DMS79 (cell line): Measurements from ENCODE around the gene CMKLR1.

Experiments
- DNase-seq: peaks from one replicate; lab custom pipeline; 2025; lab: John Stamatoyannopoulos, UW

Gene CMKLR1

GRCh38 chr12:108260969-108261368, 78.1 kb downstream of the CMKLR1 start:
- DNase-seq: no peak

DNA sequence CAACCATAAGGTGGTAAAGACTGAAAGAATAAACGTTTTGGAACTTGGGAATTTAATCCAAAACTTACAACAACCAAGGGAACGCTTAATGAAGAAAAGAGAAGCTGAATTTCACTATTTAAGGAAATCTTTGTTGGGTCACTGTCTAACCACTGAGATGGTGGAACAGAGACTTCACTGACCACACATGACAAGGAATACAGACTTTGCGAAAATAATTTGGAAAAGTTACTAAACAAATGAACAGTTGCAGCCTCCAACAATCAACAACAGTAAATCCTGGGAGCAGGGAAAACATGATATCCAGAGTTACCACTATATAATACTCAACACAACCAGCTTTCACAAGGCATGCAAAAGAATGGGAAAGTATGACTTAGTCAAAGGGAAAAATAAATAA, 79.1 kb downstream of the CMKLR1 start:
- DNase-seq: no peak

DNA sequence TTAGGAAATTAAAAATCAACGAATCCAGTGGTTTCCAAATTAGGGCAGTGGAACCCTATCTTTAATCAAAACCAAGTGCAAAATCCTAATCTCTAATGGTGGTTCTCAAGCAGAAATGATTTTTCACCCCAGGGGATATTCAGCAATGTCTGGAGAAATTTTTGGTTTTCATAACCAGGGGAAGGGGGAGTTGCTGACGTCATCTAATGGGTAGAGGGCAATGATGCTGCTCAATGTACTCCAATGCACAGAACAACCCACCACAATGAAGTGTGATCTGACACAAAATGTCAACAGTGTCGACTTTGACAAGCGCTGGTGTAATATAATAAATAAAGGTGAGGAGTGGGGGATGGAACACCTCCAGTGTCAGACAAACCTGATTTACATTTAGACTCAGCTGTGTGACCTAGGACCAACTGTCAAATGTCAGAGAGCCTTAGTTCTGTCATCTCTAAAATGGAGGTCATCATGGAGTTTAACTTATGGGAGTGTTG, 81.5 kb downstream of the CMKLR1 start:
- DNase-seq: no peak

- DNase-seq: no peak
Measured at GRCh38 chr12:108257004-108257403, 82.1 kb downstream of the CMKLR1 start.

- no peak for DNase-seq
Measured at GRCh38 chr12:108255252-108255602, 83.9 kb downstream of the CMKLR1 start.

GRCh38 chr12:108254517-108255251, 84.4 kb downstream of the CMKLR1 start:
- no peak for DNase-seq

- DNase-seq: no peak
Measured at GRCh38 chr12:108254030-108254429, 85.1 kb downstream of the CMKLR1 start.

DNA sequence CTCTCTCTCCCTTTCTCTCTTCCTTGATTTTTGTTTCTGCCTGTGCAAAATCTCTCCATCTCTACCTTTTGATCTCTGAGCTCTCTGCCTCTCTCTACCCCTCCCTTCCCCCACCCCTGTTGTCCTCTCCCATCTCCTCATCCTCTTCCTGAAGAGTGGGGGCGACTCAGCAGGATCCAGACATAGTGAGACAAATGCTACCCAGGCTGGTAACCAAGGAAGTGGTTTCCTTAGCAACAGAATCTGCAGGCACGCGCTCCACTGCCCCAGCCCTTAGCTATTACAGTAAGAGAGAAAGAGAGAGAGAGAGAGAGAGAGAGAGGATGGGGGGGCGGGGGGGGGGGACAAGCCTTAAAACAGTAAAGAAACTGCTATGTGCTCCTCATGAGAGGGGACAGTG, 85.6 kb downstream of the CMKLR1 start:
- DNase-seq: no peak

- DNase-seq: no peak
Measured at GRCh38 chr12:108252523-108252922, 86.6 kb downstream of the CMKLR1 start.

GRCh38 chr12:108248011-108248410, 91.1 kb downstream of the CMKLR1 start:
- DNase-seq: no peak

GRCh38 chr12:108247130-108247529, 92.0 kb downstream of the CMKLR1 start:
- no peak for DNase-seq

- no peak for DNase-seq
Measured at GRCh38 chr12:108241986-108242703, 97.0 kb downstream of the CMKLR1 start.

GRCh38 chr12:108240928-108241327, 98.2 kb downstream of the CMKLR1 start:
- DNase-seq: no peak

- no peak for DNase-seq
Measured at GRCh38 chr12:108240027-108240785, 98.9 kb downstream of the CMKLR1 start.

GRCh38 chr12:108239378-108239777, 99.7 kb downstream of the CMKLR1 start:
- DNase-seq: no peak

DNA sequence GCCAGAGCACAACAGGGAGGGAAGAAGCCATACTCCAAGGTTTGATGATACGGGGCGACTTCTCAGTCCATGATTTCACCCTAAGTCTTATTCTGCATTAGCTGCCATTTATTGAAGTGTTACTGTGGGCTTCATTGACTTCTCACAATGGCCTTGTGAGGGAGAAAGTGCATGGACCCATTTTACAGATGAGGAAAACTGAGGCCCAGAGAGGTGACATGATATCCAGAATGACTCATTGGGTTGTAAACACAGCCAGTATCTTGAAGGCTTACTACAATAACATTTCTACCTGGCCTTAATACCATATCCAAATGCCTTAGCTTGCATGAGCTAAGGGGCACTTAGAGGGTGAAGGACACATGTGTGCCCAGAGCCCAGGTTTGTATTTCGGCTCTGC, 100.6 kb downstream of the CMKLR1 start:
- DNase-seq: no peak
